Renal cortex interstitium (tissue), 11 donors: ENCODE results near the gene STON1. TPM values are rescaled to one million over a fixed set of nuclear protein-coding genes. Genes with fewer than 3 reads are reported as not detected.
"Not testable (repeated sequence)": the region's sequence is repeated elsewhere in the genome, so short reads cannot be mapped to it uniquely, and the experiment has no call there.

Experiments used
- DNase-seq, 11 donors: peaks; one replicate each; pipeline ENCODE4 v3.0.0-alpha.2; 2013; ENCODE audit warnings: low read depth in 9 of 11, low spot score in 4 of 11; ENCODE audit errors: extremely low read depth in 1 of 11
- polyA plus RNA-seq, 3 donors: library from polyadenylated mRNA; unstranded; fragments of 120-200 nt; gene quantifications; one replicate each; pipeline ENCODE4 v1.2.1, GENCODE V29; 2013; ENCODE audit not compliant: insufficient read length in 3 of 3

The STON1 gene
- polyA plus RNA-seq, 3 donors, result 31.6 to 34.5 (median 33.1) TPM

DNA sequence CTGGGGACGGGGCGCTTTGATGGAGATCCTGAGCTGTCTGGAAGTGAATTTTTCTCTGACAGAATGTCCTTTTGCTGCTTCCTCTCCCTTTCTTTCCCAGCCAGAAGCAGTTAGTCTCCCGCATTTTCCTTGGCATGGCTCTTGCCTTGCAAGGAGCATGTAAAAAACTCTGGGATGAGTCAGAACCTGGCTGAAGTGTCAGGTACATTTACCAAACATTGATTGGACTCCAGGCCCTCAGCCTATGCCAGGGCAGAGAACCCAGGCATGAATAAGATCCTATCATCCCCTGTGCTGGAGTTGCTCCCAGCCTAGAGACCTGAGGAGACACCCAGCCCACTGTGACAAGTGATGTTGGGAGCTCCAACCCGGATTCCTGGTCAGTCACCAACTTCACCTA is 21.6 kb downstream of the STON1 start:
- no peak for DNase-seq

DNA sequence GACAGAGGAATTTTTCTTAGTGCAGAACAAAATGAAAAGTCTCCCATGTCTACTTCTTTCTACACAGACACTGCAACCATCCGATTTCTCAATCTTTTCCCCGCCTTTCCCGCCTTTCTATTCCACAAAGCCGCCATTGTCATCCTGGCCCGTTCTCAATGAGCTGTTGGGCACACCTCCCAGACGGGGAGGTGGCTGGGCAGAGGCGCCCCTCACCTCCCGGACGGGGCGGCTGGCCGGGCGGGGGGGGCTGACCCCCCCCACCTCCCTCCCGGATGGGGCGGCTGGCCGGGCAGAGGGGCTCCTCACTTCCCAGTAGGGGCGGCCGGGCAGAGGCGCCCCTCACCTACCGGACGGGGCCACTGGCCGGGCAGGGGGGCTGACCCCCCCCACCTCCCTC is 25.1 kb downstream of the STON1 start:
- DNase-seq, result not testable (repeated sequence)

DNA sequence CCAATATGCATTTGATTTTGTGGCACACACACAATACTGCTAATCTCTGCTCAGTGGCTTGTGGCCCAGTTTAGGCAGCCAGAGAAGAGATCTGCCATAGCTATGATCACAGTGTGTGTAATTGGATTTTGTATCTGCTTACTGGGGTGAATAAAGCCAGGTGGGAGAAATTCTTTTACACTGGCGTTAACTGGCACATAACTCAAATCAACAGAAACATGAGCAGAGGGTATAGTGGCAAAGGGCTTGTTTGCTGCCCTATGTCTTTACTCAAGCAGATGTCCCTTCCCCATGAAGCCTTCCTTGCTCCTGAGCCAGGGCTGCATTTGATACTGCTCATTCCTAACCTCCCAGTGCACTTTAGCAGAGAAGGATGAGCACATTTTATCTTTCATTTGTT is 28.5 kb downstream of the STON1 start:
- peak in 2 of 11 donors; percentile 6 to 27 for DNase-seq

DNA sequence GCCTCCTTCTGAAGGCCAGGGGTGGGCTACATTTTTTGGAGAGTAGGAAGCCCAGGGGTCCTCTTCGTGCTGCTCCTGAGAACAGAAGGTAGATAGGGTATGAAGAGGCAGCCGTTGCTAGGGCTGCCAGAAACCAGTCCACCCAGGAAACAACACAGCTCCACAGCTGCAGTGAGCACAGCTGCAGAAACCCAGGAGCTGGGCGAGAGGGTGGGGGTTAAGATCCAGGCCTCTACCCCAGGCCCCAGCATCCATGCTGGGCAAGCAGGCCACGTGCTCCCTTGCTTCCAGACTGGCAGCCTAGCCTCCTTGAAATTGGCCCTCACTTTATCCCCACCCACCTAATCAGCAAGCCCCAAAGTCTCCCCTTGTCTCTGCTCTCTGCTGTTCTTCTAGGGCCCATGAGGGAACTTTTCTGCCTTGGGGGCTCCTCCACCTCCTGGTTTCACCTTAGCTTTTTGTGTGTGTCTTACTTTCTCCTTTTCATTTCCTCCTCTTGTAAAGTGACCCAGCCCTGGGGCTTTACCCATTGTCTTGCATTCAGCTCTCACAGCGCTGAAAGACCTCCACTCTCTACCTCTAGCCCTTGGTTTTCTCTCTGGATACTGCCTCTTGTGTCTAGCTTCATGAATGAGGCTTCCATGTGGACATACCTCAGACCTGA is 30.7 kb downstream of the STON1 start:
- DNase-seq, result no peak

DNA sequence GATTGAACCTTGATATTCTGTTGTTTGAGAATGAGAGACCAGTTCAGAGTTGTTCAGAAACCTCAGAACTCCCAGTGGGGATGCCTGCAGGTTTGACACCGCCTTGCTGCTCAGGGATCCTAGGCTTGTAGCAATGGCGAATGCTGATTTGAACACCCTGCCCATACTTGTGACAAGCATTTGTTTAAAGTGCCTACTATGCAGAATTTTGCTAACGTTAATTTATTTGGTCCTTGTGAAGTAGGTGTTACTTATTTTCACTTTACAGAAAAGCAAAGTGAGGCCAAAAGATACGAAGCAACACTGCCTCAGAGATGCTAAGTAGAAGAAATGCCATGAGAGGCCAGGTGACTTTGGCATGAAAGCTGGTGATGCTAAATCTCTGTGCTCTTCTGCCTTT is 32.3 kb downstream of the STON1 start:
- DNase-seq, result no peak

DNA sequence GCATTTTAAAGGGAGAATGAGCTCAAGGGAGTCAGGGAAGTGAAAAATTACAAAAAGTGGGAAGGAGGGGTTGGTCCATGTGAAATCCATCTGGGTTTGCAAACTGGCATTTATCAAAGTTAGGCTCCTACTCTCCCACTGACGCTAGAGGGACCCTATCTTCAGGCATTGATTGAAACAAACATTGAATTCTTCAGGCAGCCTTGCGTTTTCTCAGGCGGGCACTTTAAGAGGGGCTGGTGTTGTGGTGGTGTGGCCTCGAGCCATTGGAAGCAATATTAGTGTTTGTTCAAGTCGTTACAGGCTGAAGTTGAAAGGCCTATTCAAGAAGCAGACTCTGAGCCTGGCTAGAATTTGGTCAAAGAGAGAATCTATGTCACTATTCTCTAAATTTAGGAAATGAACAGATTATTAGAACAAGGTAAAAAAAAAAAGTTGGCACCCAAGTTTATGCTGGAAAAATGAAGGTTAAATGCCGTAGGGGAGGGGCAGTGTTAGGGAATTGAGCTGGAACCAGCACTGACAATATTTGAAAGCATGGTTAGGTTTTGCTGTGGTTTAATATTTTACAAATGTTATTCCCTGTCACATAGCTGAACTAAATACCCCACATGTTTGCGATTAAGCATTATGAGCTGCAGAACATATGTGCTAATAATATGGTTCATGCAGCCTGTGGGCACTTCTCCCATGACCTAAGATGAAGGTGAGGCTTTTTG is 36.8 kb downstream of the STON1 start:
- peak in 1 of 11 donors; percentile 43 for DNase-seq

DNA sequence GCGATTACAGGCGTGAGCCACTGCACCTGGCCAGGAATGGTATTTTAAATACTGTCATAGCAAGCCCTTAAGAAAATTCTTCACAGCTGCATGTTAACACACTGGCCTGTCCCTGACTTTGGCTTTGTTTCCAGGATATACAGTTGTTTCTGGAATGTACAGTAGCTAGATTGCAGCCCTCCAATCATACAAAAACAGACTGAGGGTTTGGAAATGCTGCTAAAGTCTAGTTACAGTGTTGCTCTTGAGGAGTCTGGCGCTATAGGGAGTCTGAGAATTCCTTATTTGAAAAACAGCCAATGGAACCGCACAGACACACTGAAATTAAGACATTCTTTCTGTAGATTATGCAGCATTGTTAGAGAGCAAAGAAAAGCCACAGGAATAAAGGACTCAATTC is 37.7 kb downstream of the STON1 start:
- peak in 1 of 11 donors; percentile 49 for DNase-seq

DNA sequence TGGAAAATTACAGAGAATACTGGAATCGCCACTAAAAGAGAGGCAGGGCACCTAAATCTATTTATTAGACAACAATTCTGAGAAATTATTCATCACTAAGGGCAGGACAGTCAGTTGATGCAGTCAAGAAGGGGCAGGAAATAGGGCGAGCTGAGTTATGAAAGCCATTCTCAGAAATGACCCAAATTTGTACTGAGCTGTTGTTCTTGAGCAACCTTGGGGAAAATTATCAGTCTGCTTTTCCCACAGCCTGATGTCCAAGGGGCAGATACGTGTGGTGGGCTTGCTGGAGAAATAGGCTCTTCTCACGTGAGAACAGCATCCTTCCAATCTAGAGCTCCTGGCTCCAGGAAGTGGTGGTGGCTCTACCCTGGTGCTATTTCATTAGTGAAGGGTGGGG is 38.6 kb downstream of the STON1 start:
- no peak for DNase-seq

DNA sequence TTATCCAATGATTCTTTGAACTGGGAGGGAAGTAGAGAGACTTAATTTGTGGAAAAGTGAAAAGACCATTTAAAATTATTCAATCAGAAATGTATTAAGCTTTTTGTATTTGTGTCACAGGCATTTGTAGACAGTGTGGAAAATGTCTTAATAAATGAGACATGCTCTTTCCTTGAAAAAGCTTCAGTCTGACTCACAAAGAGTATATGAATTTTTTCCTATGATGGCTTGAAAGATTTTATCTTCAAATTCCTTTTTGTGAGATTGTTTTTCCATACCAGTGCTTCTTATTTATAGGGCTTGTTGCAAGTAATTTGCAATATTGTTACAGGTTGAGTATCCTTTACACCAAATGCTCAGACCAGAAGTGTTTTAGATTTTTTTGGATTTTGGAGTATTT is 39.5 kb downstream of the STON1 start:
- no peak for DNase-seq

DNA sequence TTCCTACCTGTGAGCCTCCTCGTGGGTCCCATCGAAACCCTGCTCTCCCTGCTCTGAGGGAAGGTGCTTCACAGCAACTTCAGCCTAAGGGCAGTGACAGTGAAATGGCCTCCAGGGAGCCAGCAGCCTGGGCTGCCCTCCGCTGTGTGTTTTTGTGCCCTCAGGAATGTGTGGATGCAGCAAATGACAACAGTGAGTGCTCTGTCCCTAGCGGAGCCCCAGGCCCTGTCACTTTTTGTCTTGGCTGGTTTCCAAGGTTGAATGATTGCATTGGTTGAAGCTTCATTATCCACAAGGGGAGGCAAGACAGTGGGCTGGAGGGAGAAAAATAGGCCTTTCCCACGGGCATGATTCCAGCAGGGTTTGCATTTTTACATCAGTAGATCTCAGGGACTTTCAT is 42.9 kb downstream of the STON1 start:
- peak in 1 of 11 donors; percentile 62 for DNase-seq

DNA sequence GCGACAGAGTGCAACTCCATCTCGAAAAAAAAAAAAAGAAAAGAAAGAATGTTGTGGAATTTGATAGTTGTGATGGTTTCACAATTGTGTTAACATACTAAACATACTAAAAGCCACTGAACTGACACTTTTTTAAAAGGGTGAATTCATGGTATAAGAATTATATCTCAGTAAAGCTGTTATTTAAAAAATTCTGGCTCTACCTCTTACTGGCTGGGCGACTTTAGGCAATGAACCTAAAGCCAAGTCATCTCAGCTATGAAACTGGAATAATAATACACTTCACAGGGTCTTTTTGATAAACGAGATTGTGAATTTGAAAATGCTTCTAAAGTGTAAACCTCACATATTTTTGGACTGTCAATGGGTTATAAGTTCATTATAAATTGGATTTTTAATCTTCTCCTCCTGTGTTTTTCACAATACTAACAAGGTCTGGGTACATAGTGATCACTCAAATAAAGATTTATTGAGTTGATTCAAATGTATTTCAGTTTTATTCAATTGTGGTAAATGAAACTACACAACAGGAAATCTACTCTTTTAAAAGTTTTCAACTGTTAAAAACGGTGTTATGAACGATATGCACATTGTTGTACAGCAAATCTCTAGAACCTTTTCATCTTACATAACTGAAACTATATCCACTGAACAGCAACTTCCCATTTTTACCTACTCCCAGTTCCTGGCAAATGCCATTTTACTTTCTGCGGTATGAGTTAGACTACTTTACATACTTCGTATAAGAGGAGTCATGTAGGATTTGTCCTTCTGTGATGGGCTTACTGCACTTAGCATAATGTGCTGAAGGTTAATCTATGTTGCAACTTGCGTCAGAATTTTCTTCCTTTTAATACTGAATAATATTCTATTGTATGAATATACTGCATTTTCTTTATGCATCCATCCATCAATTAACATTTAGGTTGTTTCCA is 44.7 kb downstream of the STON1 start:
- no peak for DNase-seq

DNA sequence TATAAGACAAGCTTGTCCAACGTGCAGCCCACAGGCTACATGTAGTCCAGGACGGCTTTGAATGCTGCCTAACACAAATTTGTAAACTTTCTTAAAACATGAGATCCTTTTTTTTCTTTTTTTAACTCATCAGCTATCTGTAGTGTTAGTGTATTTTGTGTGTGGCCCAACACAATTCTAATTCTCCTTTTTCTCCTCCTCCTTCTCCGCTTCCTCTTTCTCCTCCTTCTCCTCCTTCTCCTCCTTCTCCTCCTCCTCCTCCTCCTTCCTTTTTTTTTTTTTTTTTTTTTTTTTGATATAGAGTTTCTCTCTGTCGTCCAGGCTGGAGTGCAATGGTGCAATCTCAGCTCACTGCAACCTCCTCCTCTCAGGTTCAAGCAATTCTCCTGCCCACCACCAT is 48.4 kb downstream of the STON1 start:
- DNase-seq, result no peak

DNA sequence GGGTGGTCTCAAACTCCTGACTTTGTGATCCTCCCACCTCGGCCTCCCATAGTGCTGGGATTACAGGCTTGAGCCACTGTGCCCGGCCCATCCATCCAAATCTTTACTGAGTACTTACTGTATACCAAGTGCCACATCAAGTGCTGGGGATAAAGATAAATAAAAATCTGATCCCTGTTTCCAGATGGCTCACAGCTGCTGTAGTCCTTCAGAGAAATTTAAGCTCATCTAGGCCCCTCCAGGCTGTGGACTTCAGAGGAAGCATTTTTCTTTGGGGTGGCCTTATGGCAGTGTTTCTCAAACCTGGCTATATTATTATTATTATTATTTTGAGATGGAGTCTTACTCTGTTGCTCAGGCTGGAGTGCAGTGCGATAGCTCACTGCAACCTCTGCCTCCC is 54.0 kb downstream of the STON1 start:
- DNase-seq, result no peak

DNA sequence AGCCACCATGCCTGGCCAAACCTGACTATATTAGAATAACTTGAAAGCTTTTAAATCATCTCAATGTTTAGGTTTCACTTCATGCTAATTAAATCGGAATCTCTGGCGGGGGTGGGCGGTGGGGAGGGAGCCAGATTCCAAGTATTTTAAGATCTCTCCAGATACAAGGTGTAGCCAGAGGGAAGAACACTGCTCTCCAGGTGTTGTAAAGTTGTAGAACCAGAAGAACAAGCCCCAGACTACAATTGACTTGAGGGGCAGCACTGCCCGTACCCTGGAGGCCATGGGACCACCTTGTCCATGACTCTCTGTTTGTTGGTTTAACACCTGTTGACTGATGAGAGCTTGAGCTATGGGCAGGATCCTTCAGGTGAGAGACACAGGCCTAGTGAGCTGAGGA is 54.6 kb downstream of the STON1 start:
- no peak for DNase-seq

DNA sequence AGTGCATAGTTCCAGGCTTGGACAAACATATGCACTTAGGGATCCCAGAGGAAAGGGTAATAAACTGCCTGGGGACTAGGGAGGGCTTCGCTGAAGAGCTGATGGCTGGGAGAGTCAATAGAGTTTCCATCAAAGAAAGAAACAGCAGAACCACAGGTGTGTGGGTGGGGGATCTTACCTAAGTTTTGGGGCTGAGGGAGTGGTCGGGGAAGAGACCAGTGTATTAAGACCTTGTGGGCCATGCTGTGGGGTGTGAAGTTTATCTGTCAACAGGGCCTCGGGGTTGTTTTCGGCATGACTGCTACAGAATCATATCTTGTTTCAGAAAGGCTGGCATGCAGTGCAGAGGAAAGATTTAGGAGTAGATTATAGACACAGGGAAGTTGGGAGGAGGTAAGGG is 56.5 kb downstream of the STON1 start:
- no peak for DNase-seq

DNA sequence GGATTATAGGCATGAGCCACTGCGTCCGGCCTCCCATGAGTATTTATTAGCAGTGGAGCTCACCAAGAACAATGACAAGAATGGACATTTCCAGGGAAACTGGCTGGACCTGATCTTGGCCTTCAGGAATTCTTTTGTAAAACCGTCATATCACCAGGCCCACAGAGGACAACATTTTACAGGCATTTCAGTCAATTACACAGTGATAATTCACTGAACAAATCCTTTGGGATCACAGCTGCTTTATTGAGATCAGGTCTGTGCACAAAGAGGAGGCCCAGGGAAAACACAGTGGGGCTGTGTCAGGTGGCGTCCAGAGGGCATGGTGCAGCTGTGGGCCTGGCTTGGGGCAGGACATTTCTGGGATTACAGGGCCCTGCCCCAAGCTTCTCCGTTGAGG is 57.6 kb downstream of the STON1 start:
- DNase-seq, result no peak

DNA sequence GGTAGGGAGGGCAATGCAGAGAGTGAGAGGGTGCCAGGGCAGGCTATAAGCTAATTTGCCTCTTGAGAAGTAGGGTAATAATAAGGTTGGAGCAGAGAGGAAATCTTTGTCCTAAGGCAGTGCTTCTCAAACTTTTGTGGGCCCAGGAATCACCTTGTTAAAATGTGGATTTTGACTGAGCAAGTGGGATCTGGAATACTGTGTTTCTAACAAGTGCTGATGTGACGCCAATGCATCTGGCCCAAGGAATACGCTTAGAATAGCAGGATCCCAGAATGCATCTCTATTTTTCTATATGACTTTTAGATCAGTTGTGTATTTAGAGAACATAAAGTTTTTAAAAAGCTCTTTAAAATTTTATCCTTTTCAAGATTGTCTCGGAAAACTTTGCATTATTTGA is 58.0 kb downstream of the STON1 start:
- DNase-seq, result no peak

DNA sequence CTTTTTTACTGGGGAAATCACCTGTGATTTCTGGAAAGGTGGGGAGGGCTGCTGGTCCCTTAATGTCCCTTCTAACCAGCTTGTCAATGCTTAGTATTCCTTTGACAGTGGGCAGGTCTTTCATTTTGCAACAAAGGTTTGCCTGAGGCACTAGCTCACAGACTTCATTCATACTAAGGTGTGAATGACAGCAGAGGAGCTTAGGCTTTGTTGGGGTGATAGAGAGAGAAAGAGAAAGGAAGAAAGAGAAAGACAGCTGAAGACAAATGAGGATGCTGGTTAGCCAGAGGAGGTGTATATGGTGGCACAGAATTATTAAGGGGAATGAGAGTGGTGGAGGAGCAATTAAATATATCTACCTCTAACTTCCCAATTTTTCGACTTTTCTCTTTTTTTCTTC is 58.8 kb downstream of the STON1 start:
- DNase-seq, result no peak

DNA sequence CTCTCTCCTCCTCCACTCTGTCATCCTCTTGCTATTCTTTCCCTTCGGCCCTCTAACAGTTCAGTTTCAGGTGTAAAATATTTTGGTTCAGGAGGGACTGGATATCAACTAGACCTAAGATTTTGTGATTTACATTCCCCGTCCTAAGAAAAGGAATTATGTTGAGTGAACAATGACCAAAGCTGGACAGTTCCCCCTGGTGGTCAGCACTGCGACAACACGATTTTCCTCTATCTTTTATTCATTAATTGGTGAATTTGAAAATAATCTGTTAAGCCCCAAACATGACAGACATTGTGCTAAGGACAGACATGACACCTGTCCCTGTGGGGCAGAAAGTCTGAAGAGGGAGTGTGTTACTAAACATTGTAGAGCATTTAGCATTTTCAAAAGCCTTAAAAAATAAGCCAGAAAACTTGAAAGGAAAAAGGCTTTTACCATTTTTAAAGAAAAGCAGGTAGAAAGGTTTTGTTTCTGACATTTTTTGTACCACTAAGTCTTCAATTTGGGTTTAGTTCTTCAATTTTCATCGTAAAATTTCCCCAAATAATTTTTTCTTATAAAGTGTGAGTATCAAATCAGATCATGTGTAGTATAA is 59.3 kb downstream of the STON1 start:
- DNase-seq, result peak in 7 of 11 donors; percentile 19 to 56 (median 34)

DNA sequence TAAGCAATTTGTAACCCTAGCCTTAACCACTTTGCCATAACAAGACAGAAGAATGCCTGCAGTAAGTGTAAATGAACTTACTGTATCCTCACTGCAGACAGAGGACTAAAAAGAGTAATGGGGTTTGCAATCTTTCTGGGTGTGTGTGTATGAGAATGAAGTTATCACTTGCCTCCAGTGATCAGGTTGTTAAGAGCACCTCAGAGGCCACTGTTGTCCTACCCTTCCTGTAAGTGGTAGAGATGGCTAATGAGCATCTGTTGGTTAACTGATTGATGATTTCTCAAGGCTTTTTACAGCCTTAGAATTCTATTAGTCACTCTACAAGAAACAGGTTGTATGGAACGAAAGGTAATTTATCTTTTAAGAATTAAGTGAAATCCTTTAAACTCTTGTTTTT is 60.1 kb downstream of the STON1 start:
- DNase-seq, result no peak
